GM12801 (cell line): Measurements from ENCODE around the gene HCN2.

ENCODE experiments used
- TF ChIP-seq, protein P1 (sequence below): IDR thresholded peaks from one replicate; pipeline ENCODE4 v1.5.1; 2011; ENCODE audit warnings: control low read depth; ENCODE audit not compliant: insufficient read length; ENCODE audit errors: extremely low read depth

Gene HCN2

DNA sequence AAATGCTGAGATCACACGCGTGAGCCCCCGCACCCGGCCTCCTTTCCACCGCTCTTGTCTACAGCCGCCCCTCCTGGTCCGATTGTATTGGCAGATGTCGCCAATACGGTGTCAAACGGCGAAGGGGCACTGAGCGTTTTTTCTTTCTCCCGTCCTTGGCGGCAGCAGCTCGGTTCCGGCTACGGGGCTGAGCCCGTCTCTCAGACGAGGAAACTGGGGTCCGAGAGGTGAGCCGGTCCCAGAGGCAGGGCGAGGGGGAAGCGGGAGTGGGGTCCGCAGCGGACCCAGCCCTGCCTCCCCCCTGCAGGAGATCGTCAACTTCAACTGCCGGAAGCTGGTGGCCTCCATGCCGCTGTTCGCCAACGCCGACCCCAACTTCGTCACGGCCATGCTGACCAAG, 23.3 kb downstream of the HCN2 start:
- TF ChIP-seq, protein P1, sequence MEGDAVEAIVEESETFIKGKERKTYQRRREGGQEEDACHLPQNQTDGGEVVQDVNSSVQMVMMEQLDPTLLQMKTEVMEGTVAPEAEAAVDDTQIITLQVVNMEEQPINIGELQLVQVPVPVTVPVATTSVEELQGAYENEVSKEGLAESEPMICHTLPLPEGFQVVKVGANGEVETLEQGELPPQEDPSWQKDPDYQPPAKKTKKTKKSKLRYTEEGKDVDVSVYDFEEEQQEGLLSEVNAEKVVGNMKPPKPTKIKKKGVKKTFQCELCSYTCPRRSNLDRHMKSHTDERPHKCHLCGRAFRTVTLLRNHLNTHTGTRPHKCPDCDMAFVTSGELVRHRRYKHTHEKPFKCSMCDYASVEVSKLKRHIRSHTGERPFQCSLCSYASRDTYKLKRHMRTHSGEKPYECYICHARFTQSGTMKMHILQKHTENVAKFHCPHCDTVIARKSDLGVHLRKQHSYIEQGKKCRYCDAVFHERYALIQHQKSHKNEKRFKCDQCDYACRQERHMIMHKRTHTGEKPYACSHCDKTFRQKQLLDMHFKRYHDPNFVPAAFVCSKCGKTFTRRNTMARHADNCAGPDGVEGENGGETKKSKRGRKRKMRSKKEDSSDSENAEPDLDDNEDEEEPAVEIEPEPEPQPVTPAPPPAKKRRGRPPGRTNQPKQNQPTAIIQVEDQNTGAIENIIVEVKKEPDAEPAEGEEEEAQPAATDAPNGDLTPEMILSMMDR, result no peak

DNA sequence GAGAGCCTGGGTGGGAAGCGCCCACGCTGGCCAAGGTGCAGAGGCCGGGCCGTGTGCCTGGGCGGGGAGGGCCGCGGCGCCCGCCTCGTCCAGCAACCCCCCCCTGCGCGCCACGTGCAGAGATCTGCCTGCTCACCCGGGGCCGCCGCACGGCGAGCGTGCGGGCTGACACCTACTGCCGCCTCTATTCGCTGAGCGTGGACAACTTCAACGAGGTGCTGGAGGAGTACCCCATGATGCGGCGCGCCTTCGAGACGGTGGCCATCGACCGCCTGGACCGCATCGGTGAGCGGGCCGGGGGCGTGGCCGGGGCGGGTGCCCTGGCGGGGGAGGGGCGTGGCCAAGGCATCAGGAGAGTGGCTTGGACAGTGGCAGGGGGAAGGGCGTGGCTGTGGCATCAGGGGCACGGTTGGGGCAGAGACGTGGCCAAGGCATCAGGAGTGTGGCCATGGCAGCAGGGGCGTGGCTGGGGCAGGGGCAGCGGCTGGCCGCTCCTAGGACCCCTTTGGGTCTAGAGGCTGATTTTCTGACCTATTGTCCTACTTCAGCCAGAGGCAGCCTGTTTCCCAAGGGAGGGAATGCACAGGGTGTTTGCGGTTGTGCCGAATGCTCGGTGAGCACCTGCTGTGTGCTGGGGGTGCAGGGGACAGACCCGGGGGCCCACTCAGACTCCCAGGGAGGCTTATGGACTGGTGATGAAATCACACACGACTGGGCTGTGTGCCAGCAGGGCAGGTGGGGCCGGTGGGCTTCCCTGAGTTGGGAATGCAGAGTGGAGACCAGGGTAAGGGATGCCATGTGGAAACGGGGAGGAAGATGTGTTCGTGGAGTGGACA, 24.3 kb downstream of the HCN2 start:
- TF ChIP-seq, protein P1, result no peak

DNA sequence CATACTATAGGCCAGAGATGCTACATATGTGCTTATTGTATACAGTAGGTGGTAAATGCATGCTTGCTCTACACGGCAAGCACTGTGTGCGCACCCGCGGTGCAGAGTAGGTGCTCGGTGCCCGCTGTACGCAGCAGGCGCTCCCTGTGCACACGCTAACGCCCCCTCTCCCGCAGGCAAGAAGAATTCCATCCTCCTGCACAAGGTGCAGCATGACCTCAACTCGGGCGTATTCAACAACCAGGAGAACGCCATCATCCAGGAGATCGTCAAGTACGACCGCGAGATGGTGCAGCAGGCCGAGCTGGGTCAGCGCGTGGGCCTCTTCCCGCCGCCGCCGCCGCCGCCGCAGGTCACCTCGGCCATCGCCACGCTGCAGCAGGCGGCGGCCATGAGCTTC, 25.9 kb downstream of the HCN2 start:
- TF ChIP-seq, protein P1, result no peak

DNA sequence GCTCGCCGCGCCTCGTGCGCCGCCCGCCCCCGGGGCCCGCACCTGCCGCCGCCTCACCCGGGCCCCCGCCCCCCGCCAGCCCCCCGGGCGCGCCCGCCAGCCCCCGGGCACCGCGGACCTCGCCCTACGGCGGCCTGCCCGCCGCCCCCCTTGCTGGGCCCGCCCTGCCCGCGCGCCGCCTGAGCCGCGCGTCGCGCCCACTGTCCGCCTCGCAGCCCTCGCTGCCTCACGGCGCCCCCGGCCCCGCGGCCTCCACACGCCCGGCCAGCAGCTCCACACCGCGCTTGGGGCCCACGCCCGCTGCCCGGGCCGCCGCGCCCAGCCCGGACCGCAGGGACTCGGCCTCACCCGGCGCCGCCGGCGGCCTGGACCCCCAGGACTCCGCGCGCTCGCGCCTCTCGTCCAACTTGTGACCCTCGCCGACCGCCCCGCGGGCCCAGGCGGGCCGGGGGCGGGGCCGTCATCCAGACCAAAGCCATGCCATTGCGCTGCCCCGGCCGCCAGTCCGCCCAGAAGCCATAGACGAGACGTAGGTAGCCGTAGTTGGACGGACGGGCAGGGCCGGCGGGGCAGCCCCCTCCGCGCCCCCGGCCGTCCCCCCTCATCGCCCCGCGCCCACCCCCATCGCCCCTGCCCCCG, 26.5 kb downstream of the HCN2 start:
- TF ChIP-seq, protein P1, result no peak

DNA sequence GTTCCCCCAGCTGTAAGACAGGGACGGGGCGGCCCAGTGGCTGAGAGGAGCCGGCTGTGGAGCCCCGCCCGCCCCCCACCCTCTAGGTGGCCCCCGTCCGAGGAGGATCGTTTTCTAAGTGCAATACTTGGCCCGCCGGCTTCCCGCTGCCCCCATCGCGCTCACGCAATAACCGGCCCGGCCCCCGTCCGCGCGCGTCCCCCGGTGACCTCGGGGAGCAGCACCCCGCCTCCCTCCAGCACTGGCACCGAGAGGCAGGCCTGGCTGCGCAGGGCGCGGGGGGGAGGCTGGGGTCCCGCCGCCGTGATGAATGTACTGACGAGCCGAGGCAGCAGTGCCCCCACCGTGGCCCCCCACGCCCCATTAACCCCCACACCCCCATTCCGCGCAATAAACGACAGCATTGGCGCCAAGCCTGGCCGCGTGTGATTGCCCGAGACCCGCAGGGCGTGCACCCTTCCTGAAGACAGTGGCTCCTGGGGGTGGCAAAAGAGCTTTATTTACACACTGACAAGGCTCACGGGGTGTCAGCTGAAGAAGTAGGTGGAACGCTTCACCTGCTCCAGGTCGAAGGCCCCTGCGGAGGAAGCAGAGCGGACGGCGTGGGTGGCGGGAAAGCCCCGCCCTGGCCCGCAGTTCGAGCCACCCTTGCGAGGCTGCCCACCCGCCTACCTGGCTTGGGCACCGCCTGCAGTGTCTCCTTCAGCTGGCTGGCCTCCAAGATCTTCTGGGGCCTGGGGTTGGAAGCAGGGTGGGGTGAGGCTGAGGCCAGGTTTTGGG, 27.3 kb downstream of the HCN2 start:
- TF ChIP-seq, protein P1, result no peak

DNA sequence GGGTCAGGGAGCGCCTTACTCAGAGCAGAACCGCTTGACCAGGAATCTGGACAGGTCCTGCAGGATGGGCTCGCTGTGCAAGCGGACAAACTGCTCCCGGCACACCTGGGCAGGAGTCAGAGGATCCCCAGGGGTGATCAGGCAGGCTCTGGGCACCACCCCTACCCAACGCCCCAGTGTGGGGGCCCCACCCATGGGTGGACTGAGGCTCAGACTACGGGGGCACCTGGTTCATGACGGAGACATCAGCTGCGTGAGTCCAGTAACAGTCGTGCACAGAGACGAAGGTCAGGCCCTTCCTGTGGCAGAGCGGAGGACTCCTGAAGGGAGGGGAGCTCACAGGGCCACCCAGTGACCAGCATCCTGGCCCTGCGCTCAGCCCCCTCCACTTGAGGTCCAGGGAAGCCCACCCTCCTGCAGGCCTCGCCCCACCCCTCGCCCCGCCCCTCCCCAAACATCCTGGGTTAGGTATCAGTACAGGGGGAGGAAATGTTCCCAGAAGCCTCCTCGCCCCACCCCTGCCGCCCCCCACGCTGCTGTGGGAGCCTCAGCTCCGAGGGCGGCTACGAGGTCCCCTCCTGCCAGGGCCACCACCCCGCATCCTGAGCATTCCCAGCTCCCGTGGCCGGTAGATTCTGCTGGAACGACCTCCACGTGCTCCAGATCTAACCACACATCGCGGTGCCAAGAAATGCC, 28.0 kb downstream of the HCN2 start:
- TF ChIP-seq, protein P1, result no peak

DNA sequence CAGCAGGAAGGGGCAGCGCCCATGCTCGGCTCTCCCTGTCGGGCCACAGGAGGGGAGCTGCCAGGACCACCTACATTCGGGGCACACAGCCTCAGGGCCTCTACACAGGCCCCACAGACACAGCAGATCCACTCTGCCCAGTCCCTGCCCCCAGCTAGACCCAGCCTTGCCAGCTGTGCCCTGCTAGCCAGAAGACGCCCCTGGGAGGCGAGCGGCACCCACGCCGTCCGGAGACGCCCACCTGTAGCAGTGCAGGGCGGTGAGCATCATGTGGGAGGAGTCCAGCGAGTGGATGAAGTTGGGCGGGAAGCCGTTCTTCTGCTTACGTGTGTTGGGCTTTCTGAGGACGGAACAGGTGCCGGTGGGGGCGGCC, 28.6 kb downstream of the HCN2 start:
- TF ChIP-seq, protein P1, result no peak
